SK-N-SH (cell line): ENCODE data around the gene HSBP1. TPM values are rescaled to one million over a fixed set of nuclear protein-coding genes. Genes with fewer than 3 reads are reported as not detected.

Experiments used
- CTCF ChIA-PET: fragments of 300-600, 350-600 bp; formaldehyde crosslinking; extraction: SDS; loops from one replicate; lab custom pipeline; 2021; lab: Yijun Ruan, JAX
- POLR2A ChIA-PET: fragments of 350-600 bp; sonication (Branson Sonifier 250); formaldehyde crosslinking; extraction: SDS; loops from one replicate; lab custom pipeline; 2020; ENCODE audit warnings: antibody characterized with exemption, inconsistent platforms; lab: Yijun Ruan, JAX
- DNase-seq: peaks from one replicate; pipeline ENCODE4 v3.0.0; 2012
- H2AFZ ChIP-seq: fragments of 200-600 bp; sonication (generic); 2 replicates; pipeline ENCODE4 v1.8.1; 2016; ENCODE audit warnings: antibody characterized with exemption, mild to moderate bottlenecking, low read depth
- H3F3A ChIP-seq: fragments of 200-600 bp; sonication (generic); replicated peaks from 2 replicates; pipeline ENCODE3; 2016; ENCODE audit warnings: antibody characterized with exemption, mild to moderate bottlenecking; ENCODE audit not compliant: insufficient read depth
- H3K27ac ChIP-seq, 2 experiments: fragments of 200-500 bp in 1 of 2; fragments of 200-600 bp in 1 of 2; sonication (Bioruptor generic) in 1 of 2; sonication (generic), shearing (Covaris generic) in 1 of 2; 2 replicates each; pipeline versions ENCODE4 v1.5.1 to v1.6.1; 2014 to 2016; ENCODE audit warnings: low read depth in 2 of 2, inconsistent platforms in 1 of 2, low read length in 1 of 2, mild to moderate bottlenecking in 1 of 2, mixed read lengths in 1 of 2
- H3K27me3 ChIP-seq: fragments of 200-600 bp; sonication (generic), shearing (Covaris generic); 2 replicates; pipeline ENCODE4 v1.6.1; 2016; ENCODE audit warnings: mixed run types; ENCODE audit not compliant: insufficient read depth
- H3K36me3 ChIP-seq, 2 experiments: fragments of 200-500 bp in 1 of 2; fragments of 200-600 bp in 1 of 2; sonication (Bioruptor generic) in 1 of 2; sonication (generic) in 1 of 2; replicated peaks in 1 of 2; 2 replicates each; pipeline versions ENCODE3 to v1.5.1; 2014 to 2016; ENCODE audit warnings: low read length in 1 of 2, mild to moderate bottlenecking in 1 of 2; ENCODE audit not compliant: insufficient read depth in 2 of 2, control insufficient read depth in 1 of 2
- H3K4me1 ChIP-seq, 2 experiments: fragments of 200-500 bp in 1 of 2; fragments of 200-600 bp in 1 of 2; sonication (Bioruptor generic) in 1 of 2; sonication (generic), shearing (Covaris generic) in 1 of 2; 2 replicates each; pipeline versions ENCODE4 v1.5.1 to v1.6.1; 2014 to 2016; ENCODE audit warnings: low read depth in 1 of 2, low read length in 1 of 2, mixed run types in 1 of 2; ENCODE audit not compliant: insufficient read depth in 2 of 2, control insufficient read depth in 1 of 2
- H3K4me2 ChIP-seq: fragments of 200-600 bp; sonication (generic), shearing (Covaris generic); 2 replicates; pipeline ENCODE4 v1.6.1; 2017; ENCODE audit warnings: mixed run types
- H3K4me3 ChIP-seq, 2 experiments: fragments of 200-500 bp in 1 of 2; fragments of 200-600 bp in 1 of 2; sonication (Bioruptor generic) in 1 of 2; sonication (generic), shearing (Covaris generic) in 1 of 2; 2 replicates each; pipeline versions ENCODE4 v1.5.1 to v1.8.1; 2014 to 2016; ENCODE audit warnings: low read depth in 2 of 2, inconsistent platforms in 1 of 2, low read length in 1 of 2, mild to moderate bottlenecking in 1 of 2, mixed read lengths in 1 of 2, moderate library complexity in 1 of 2
- H3K79me2 ChIP-seq: fragments of 200-600 bp; sonication (generic); 2 replicates; pipeline ENCODE4 v1.8.1; 2017; ENCODE audit warnings: mild to moderate bottlenecking; ENCODE audit not compliant: insufficient read depth
- H3K9ac ChIP-seq: fragments of 200-600 bp; sonication (generic); 2 replicates; pipeline ENCODE4 v1.6.1; 2017; ENCODE audit warnings: mixed run types
- H3K9me2 ChIP-seq: fragments of 200-600 bp; sonication (generic); 2 replicates; pipeline ENCODE4 v1.6.1; 2017; ENCODE audit warnings: mixed run types
- H3K9me3 ChIP-seq: fragments of 200-600 bp; sonication (generic); 2 replicates; pipeline ENCODE4 v1.6.1; 2017; ENCODE audit warnings: mixed run types, mild to moderate bottlenecking, moderate library complexity
- H4K20me1 ChIP-seq: fragments of 200-600 bp; sonication (generic); 2 replicates; pipeline ENCODE4 v1.6.1; 2017; ENCODE audit warnings: mild to moderate bottlenecking, mixed run types; ENCODE audit not compliant: insufficient read depth
- CTCF ChIP-seq: fragments of 200-600 bp; sonication (generic); IDR thresholded peaks from 2 replicates; pipeline ENCODE4 v1.6.1; 2017; ENCODE audit warnings: antibody characterized with exemption, mild to moderate bottlenecking, moderate library complexity
- EP300 ChIP-seq, 2 experiments: IDR thresholded peaks; 2 replicates each; pipeline versions ENCODE4 v1.4.0 to v1.6.1; 2012; ENCODE audit warnings: borderline replicate concordance in 1 of 2, low read depth in 1 of 2, low read length in 1 of 2
- EZH2phosphoT487 ChIP-seq: fragments of 200-600 bp; sonication (generic); IDR thresholded peaks from 2 replicates; pipeline ENCODE4 v1.6.1; 2017; ENCODE audit warnings: low read depth, mixed run types, mild to moderate bottlenecking, antibody characterized with exemption, moderate library complexity, borderline replicate concordance
- FOSL2 ChIP-seq: IDR thresholded peaks from 2 replicates; pipeline ENCODE4 v1.4.0; 2012; ENCODE audit warnings: low read depth, mild to moderate bottlenecking, moderate library complexity, borderline replicate concordance
- FOXJ3 ChIP-seq: sonication (generic); formaldehyde crosslinking; IDR thresholded peaks from 2 replicates; pipeline ENCODE4 v1.5.1; 2020; ENCODE audit warnings: mild to moderate bottlenecking, missing genetic modification reagents
- GABPA ChIP-seq: IDR thresholded peaks from 2 replicates; pipeline ENCODE4 v1.4.0; 2012; ENCODE audit warnings: low read depth, mild to moderate bottlenecking
- JUND ChIP-seq: IDR thresholded peaks from 2 replicates; pipeline ENCODE4 v1.4.0; 2012
- MAX ChIP-seq: IDR thresholded peaks from 2 replicates; pipeline ENCODE4 v1.4.0; 2012; ENCODE audit warnings: low read depth
- PBX3 ChIP-seq: IDR thresholded peaks from 2 replicates; pipeline ENCODE4; 2012
- POLR2AphosphoS5 ChIP-seq: IDR thresholded peaks from 2 replicates; pipeline ENCODE4 v1.6.1; 2012; ENCODE audit warnings: low read depth, low read length
- RCOR1 ChIP-seq: fragments of 150-350 bp; IDR thresholded peaks from 2 replicates; pipeline ENCODE4 v1.6.1; 2017; ENCODE audit warnings: antibody characterized with exemption, low read length
- REST ChIP-seq: IDR thresholded peaks from 2 replicates; pipeline ENCODE4 v1.6.1; 2012; ENCODE audit warnings: mild to moderate bottlenecking, low read depth, low read length, moderate library complexity
- RFX5 ChIP-seq: IDR thresholded peaks from 2 replicates; pipeline ENCODE4 v1.6.1; 2012; ENCODE audit warnings: mild to moderate bottlenecking, improper control_type of control experiment, low read length
- SMC3 ChIP-seq: IDR thresholded peaks from 2 replicates; pipeline ENCODE4 v1.6.1; 2012; ENCODE audit warnings: low read depth, low read length, improper control_type of control experiment
- TAF1 ChIP-seq: IDR thresholded peaks from 2 replicates; pipeline ENCODE4 v1.6.1; 2012; ENCODE audit warnings: low read depth, mild to moderate bottlenecking, low read length, moderate library complexity, borderline replicate concordance
- TCF12 ChIP-seq: IDR thresholded peaks from 2 replicates; pipeline ENCODE4 v1.4.0; 2012
- TEAD4 ChIP-seq: IDR thresholded peaks from 2 replicates; pipeline ENCODE4 v1.4.0; 2012; ENCODE audit warnings: mild to moderate bottlenecking, borderline replicate concordance; ENCODE audit not compliant: insufficient read depth
- USF1 ChIP-seq: IDR thresholded peaks from 2 replicates; pipeline ENCODE4 v1.4.0; 2012; ENCODE audit warnings: low read depth, borderline replicate concordance
- YY1 ChIP-seq: IDR thresholded peaks from 2 replicates; pipeline ENCODE4 v1.4.0; 2012; ENCODE audit warnings: low read depth, mild to moderate bottlenecking
- ZBTB33 ChIP-seq: IDR thresholded peaks from 2 replicates; pipeline ENCODE4 v1.4.0; 2012; ENCODE audit warnings: low read depth, borderline replicate concordance
- WGBS: methylation state at CpG from one replicate; pipeline ENCODE4 v1.1.6; 2017; ENCODE audit warnings: low lambda C conversion rate; 5-methylcytosine and 5-hydroxymethylcytosine counted together
- polyA plus RNA-seq, 3 experiments: library from polyadenylated mRNA; depleted of rRNA; stranded (reverse); fragments of >200 nt; gene quantifications; 2 replicates each; pipeline ENCODE4 v1.2.3, GENCODE V29; 2012

Gene HSBP1
- polyA plus RNA-seq, 1 of the 3 experiments (the other 2 are of a cell fraction) = 177 TPM

GRCh38 chr16:83774066-83774465 is 33.7 kb upstream of the HSBP1 start:
- Histone ChIP-seq H4K20me1 (no peaks in the 10 kb centered on the region), H3K27ac (no peak overlapping the region), H3K4me2 (no peak overlapping the region), H3K9ac (no peak overlapping the region), H3K27me3 (no peaks in the 10 kb centered on the region), H3K79me2 (no peaks in the 10 kb centered on the region), H3K9me3 (no peaks in the 10 kb centered on the region), H3K9me2 (no peaks in the 10 kb centered on the region), H3K4me3 (no peak overlapping the region), H3F3A (no peaks in the 10 kb centered on the region), H2AFZ (no peak overlapping the region), H3K36me3 (no peaks in the 10 kb centered on the region), H3K4me1 (no peaks in the 10 kb centered on the region)
- WGBS = 18% methylated on average over 4 of the region's 4 CpGs
- ChIA-PET POLR2A (no interaction called here), CTCF (no interaction called here)
- DNase-seq = no peak
- TF ChIP-seq USF1 (no peak), YY1 (no peak), FOSL2 (no peak), SMC3 (no peak), FOXJ3 (CRISPR knock-in tag) (no peak), EZH2phosphoT487 (no peak), EP300 (IDR thresholded peaks at IDR 0.05; ENCODE audit: borderline replicate concordance in 1 of 2, low read depth in 1 of 2, low read length in 1 of 2) (no peak), RFX5 (no peak), MAX (no peak), REST (no peak), TCF12 (no peak), CTCF (no peak), RCOR1 (no peak), JUND (no peak), PBX3 (no peak), TEAD4 (no peak), GABPA (no peak), POLR2AphosphoS5 (no peak), ZBTB33 (no peak), TAF1 (no peak)
